IPS DF 4.7 (cell line): Measurements from ENCODE around the gene SLC22A14.
"Not testable (repeated sequence)": the region's sequence is repeated elsewhere in the genome, so short reads cannot be mapped to it uniquely, and the experiment has no call there.

ENCODE experiments used
- DNase-seq: peaks from one replicate; pipeline ENCODE4 v3.0.0-alpha.2; 2013; ENCODE audit warnings: low spot score; ENCODE audit errors: extremely low read depth

Gene SLC22A14

DNA sequence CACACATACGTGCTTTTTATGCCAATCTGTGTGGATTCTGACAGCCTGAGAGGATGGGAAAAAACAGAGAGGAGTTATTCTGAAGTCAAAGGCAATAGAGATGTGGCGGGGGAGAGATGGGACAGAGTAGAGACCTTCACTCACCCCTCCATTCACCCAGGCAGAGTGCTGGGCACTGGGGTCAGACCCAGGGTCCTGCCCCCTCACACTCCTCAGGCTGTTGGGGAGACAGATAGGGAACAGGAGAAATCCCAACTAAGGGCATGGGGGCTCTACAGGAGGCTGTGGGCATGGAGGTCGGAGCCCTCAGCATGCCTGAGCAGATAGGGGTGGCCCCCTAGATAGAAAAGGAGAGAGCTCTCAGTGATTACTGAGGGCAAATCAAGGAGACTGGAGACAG is 30.3 kb downstream of the SLC22A14 start:
- no peak for DNase-seq

DNA sequence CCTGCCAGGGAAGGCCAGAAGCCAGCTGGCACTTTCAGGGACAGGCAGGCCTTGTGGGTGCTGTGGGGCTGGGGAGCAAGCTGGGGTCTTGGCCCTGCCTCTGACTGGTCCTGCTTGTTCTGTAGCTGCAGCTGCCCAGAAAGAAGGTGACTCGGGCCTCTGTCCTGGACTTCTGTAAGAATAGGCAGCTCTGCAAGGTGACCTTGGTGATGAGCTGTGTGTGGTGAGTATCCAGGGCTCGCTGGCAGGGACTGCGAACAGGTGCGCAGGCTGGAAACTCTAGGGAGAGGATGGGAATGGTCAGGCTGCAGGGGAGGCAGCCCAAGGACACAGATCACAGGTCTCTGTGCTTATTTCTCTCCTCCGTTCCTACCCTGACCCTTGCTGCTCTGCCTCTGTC is 31.2 kb downstream of the SLC22A14 start:
- DNase-seq: no peak

DNA sequence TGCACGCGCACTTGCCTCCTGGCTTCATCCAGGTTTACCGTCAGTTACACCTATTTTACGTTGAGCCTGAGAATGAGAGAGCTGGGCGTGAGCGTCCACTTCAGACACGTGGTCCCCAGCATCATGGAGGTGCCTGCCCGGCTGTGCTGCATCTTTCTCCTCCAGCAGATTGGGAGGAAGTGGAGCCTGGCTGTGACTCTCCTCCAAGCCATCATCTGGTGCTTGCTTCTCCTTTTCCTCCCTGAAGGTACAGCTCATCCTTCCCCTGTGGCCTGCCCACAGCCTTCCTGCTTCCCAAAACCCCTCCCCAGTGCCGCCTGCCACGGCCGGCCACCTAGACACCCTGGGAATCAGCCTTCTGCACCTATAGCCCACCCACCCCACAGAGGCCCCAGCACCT is 31.6 kb downstream of the SLC22A14 start:
- no peak for DNase-seq

DNA sequence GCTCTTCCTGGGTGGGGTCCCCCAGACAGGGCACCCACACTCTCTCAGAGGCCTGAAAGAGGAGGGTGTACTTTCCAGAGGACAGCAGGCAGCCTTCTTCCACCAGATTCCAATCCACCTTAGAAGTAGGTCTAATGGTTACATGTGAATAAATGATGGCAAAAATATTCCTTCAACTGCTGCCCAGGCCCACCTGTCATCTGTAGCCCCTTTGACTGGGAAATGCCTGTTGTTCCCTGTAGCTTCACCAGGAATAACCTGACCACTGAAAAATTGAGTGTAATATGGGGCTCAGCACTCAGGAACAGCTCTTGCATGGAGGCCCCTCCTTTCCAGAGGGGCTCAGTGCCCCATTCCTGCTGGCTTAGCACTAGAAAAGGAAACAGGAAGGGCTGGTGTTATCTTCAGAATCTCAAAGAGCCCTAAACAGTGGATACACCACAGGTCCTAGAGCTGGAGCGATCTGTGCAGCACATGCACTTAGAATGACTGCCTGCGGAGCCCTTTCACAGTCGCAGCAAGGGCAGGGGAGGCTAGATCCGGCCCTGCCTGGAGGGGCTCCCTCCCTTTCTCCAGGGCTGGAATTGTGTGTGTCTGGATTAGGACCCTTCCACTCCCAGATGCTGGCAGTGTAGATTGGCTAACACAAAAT is 32.1 kb downstream of the SLC22A14 start:
- DNase-seq: no peak

DNA sequence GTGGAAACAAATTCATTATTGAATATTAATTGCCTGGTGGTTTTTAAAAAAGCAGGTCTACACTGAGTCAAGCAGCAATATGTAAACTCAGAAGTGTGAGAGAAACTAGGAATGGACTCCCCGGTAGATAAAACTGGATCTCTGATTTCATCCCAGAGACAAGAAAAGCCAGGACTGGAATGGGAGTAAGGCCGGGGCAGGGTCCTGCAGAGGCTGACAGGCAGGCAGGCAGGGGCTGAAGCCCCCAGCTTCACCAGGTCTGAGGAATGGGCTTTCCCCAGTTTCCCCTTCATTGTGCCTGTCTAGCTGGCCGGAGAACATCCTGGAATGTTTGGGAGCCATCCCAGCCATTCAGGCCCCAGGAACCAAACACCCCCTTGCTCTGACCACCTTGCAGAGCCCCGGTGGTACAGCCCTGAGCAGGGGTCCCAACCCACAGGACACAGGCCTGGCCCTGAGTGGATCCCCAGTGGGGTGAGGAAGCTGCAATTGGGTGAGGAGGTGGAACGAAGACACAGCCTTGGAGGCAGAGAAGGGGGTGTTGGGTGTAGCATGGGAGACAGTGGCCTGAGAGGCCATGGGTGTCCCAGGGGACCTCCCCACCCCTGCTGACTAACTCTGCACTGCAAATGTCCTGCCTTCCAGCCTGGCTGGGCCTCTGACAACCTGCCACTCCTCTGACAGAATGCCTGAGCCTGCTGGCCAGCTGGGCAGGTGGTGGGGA is 32.8 kb downstream of the SLC22A14 start:
- no peak for DNase-seq

GRCh38 chr3:38315488-38316230 is 33.6 kb downstream of the SLC22A14 start:
- no peak for DNase-seq

- DNase-seq: no peak
Observed at GRCh38 chr3:38316356-38317191, 34.5 kb downstream of the SLC22A14 start.

- DNase-seq: no peak
Observed at GRCh38 chr3:38317192-38317759, 35.2 kb downstream of the SLC22A14 start.

GRCh38 chr3:38318766-38319671 is 36.9 kb downstream of the SLC22A14 start:
- no peak for DNase-seq

GRCh38 chr3:38320638-38321037 is 38.5 kb downstream of the SLC22A14 start:
- not testable (repeated sequence) for DNase-seq

GRCh38 chr3:38323060-38323459 is 41.0 kb downstream of the SLC22A14 start:
- DNase-seq: no peak

DNA sequence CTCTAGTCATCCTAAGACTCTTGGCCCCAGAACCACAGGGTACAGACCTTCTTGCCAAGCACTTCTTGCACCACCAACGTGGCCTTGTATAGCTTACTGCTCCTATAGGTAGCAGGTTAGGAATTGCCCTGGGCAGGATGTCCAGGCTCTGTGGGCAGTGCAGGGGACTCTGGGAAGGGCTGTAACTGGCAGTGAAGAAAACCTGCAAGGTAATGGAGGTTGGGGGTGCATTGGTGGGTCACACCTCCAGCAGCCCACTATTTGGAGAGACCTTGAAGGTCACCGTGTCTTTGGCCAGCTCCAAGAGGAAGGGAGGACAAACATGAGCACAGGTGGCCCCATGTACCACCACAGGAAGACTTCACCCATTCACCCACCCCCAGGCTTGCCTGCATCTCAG is 43.2 kb downstream of the SLC22A14 start:
- no peak for DNase-seq

DNA sequence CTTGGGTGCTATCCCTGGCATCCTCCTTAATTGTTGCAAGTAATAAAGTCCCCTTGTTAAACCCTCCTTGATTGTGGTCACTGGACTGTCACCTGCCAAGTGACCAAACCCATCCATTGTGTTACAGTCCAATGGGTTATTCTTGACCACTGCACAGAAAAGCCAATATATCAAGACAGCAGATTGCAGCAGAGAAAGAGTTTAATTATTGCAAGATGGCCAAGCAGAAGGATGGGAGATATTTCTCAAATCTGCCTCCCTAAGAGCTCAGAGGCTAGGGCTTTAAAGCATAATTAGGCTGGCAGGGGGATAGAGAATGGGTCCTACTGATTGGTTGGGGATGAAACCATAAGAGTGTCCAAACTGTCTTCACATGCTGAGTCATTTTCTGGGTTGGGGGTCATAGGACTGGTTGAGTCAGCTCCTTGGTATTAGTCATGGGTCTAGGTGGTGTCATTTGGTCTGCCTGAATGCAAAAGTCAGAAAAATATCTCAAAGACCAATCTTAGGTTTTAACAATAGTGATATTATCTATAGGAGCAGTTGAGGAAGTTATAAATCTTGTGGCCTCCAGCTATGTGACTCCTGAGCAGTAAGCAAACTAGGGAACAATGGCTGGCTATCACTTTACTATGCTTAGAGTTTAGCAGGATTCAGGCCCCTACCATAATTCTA is 45.4 kb downstream of the SLC22A14 start:
- no peak for DNase-seq

DNA sequence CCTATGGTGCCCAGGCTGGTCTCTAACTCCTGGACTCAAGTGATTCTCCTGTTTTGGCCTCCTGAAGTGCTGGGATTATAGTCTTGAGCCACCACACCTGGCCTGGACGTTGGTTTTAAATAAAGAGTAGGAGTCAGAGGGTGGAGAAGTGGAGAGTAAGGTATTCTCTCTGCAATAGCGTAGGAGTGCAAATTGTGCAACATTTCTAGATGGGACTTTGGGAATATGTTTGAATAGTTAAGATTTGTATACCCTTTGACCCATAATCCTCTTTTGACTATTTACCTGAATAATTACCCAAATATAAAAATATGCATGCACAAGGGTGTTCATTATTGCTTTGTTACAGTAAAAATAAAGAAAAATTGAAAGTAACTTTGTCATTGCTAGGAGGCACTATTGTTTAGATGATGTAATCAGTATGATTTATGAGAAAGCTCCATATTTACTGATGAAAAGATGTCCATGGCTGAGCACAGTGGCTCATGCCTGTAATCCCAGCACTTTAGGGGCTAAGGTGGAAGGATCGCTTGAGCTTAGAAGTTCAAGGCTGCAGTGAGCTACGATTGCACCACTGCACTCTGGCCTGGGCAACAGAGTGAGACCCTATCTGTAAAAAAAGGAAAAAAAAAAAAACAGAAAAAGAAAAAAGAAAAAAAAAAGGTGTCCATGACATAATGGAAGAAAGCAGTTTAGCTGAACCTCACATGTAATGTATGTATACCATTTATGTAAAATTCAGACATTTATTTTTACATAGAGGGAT is 49.3 kb downstream of the SLC22A14 start:
- DNase-seq: no peak

GRCh38 chr3:38332201-38332600 is 50.1 kb downstream of the SLC22A14 start:
- DNase-seq: no peak

- no peak for DNase-seq
Observed at GRCh38 chr3:38334142-38335055, 52.3 kb downstream of the SLC22A14 start.

DNA sequence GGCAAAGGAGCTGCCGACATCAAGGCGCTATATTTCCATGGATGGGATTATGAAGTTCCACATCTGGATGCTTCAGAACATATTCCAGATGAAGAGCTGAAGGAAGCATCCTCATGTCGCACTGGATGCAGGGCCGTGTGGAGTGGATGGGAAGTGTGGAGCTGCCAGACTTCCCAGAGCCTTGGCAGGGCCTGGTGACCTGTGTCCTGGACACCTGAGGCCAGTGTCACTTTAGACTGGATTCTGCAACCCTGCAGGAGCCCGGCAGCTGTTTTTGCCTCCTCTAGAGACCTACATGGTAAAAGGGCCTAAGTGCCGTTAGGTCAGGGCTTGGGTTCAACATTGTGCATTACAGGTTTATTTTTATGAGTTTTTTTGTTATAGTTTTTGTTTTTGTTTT is 53.2 kb downstream of the SLC22A14 start:
- no peak for DNase-seq

- no peak for DNase-seq
Observed at GRCh38 chr3:38337703-38338102, 55.6 kb downstream of the SLC22A14 start.
